ENCODE measurements around the gene LMAN1L.
A peak's percentile ranks its signal among the peaks of the same experiment; 100 is the strongest.

Gene LMAN1L

GRCh38 chr15:74837482-74838136, 25.0 kb downstream of the LMAN1L start:
- no peak for DNase-seq (ENCODE audit: low read depth in 2 of 2)

- no peak for DNase-seq (ENCODE audit: low read depth in 2 of 2)
Measured at GRCh38 chr15:74838137-74838516, 25.5 kb downstream of the LMAN1L start.

- DNase-seq (ENCODE audit: low read depth in 2 of 2), result no peak
Measured at GRCh38 chr15:74838746-74839525, 26.3 kb downstream of the LMAN1L start.

- no peak for DNase-seq (ENCODE audit: low read depth in 2 of 2)
Measured at GRCh38 chr15:74839526-74840395, 27.1 kb downstream of the LMAN1L start.

GRCh38 chr15:74840851-74841775, 28.5 kb downstream of the LMAN1L start:
- no peak for DNase-seq (ENCODE audit: low read depth in 2 of 2)

GRCh38 chr15:74841891-74842373, 29.3 kb downstream of the LMAN1L start:
- DNase-seq (ENCODE audit: low read depth in 2 of 2), result no peak

- DNase-seq (ENCODE audit: low read depth in 2 of 2), result peak; percentile 91 to 92
Measured at GRCh38 chr15:74842581-74843444, 30.2 kb downstream of the LMAN1L start, which contains the start of gene ULK3. Gene ULK3, minus strand, starts transcription at chr15:74843156. Its CDS starts 51 bp downstream, at chr15:74843105.

- no peak for DNase-seq (ENCODE audit: low read depth in 2 of 2)
Measured at GRCh38 chr15:74843445-74843828, 30.8 kb downstream of the LMAN1L start.

- DNase-seq (ENCODE audit: low read depth in 2 of 2), result no peak
Measured at GRCh38 chr15:74843891-74844299, 31.3 kb downstream of the LMAN1L start.

GRCh38 chr15:74844319-74845207, 31.9 kb downstream of the LMAN1L start:
- no peak for DNase-seq (ENCODE audit: low read depth in 2 of 2)

- peak; percentile 39 for DNase-seq (ENCODE audit: low read depth in 2 of 2)
Measured at GRCh38 chr15:74845208-74845568, 32.6 kb downstream of the LMAN1L start.

GRCh38 chr15:74845581-74845980, 32.9 kb downstream of the LMAN1L start:
- DNase-seq (ENCODE audit: low read depth in 2 of 2), result no peak

- no peak for DNase-seq (ENCODE audit: low read depth in 2 of 2)
Measured at GRCh38 chr15:74847432-74847831, 34.8 kb downstream of the LMAN1L start.

GRCh38 chr15:74850393-74850792, 37.8 kb downstream of the LMAN1L start:
- no peak for DNase-seq (ENCODE audit: low read depth in 2 of 2)

GRCh38 chr15:74851960-74852359, 39.3 kb downstream of the LMAN1L start:
- DNase-seq (ENCODE audit: low read depth in 2 of 2), result no peak

GRCh38 chr15:74854453-74855022, 41.9 kb downstream of the LMAN1L start:
- DNase-seq (ENCODE audit: low read depth in 2 of 2), result no peak

- DNase-seq (ENCODE audit: low read depth in 2 of 2), result no peak
Measured at GRCh38 chr15:74855857-74856256, 43.2 kb downstream of the LMAN1L start.

- no peak for DNase-seq (ENCODE audit: low read depth in 2 of 2)
Measured at GRCh38 chr15:74856537-74856936, 43.9 kb downstream of the LMAN1L start.
